Measurements from ENCODE around the gene CITED4.

DNA sequence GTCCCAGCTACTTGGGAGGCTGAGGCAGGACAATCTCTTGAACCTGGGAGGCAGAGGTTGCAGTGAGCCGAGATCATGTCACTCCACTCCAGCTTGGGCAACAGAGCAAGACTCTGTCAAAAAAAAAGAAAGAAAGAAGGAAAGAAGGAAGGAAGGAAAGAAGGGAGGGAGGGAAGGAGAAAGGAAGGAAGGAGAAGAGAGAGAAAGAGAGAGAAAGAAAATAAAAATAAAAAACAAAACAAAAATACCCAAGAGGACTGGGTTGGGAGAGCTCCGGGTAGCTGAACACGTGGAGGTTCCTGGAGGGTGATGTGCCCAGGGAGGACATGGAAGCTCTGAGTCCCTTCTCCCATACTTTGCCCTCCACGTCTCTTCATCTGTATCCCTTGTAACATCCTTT, 45.7 kb upstream of the CITED4 start:
- TF ChIP-seq, protein P1, sequence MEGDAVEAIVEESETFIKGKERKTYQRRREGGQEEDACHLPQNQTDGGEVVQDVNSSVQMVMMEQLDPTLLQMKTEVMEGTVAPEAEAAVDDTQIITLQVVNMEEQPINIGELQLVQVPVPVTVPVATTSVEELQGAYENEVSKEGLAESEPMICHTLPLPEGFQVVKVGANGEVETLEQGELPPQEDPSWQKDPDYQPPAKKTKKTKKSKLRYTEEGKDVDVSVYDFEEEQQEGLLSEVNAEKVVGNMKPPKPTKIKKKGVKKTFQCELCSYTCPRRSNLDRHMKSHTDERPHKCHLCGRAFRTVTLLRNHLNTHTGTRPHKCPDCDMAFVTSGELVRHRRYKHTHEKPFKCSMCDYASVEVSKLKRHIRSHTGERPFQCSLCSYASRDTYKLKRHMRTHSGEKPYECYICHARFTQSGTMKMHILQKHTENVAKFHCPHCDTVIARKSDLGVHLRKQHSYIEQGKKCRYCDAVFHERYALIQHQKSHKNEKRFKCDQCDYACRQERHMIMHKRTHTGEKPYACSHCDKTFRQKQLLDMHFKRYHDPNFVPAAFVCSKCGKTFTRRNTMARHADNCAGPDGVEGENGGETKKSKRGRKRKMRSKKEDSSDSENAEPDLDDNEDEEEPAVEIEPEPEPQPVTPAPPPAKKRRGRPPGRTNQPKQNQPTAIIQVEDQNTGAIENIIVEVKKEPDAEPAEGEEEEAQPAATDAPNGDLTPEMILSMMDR (IDR thresholded peaks at IDR 0.05), result no peak
- no peak for TF ChIP-seq POLR2A (IDR thresholded peaks at IDR 0.05)

Data from testis (tissue), 2 donors.